ENCODE results near the gene GYPC. TPM values are rescaled to one million over a fixed set of nuclear protein-coding genes. Genes with fewer than 3 reads are reported as not detected.
"Not testable (repeated sequence)": the region's sequence is repeated elsewhere in the genome, so short reads cannot be mapped to it uniquely, and the experiment has no call there.

The GYPC gene
- polyA plus RNA-seq, 1 donor (not counting 4 experiments of a cell fraction or from before 2014, with no cell fraction given): not detected

DNA sequence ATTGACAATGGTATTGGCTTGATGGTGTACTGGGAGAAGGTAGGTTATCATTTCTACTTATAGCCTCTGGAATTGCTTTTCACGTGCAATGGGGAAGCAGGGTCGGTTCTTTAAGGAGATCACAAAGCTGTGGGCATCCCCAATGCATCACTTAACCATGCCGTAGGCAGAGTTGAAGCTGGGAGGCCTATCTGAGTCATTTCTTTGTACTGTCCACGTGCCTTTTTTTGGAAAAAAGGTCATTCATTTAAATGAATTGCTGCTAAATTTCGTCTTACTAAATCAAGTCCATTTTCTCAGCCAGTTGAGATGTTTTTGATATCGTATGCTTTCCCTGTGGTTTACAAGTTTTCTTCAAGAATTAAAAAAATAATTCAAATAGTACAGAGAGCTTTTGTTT lies 17.2 kb upstream of the GYPC start:
- TF ChIP-seq, protein P1, sequence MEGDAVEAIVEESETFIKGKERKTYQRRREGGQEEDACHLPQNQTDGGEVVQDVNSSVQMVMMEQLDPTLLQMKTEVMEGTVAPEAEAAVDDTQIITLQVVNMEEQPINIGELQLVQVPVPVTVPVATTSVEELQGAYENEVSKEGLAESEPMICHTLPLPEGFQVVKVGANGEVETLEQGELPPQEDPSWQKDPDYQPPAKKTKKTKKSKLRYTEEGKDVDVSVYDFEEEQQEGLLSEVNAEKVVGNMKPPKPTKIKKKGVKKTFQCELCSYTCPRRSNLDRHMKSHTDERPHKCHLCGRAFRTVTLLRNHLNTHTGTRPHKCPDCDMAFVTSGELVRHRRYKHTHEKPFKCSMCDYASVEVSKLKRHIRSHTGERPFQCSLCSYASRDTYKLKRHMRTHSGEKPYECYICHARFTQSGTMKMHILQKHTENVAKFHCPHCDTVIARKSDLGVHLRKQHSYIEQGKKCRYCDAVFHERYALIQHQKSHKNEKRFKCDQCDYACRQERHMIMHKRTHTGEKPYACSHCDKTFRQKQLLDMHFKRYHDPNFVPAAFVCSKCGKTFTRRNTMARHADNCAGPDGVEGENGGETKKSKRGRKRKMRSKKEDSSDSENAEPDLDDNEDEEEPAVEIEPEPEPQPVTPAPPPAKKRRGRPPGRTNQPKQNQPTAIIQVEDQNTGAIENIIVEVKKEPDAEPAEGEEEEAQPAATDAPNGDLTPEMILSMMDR (optimal IDR thresholded peaks at IDR 0.05 in 1 of 3, IDR thresholded peaks at IDR 0.05 in 1 of 3, conservative IDR thresholded peaks at IDR 0.05 in 1 of 3; ENCODE audit: extremely low read depth in 1 of 3, insufficient read depth in 2 of 3, low read length in 3 of 3): no peak
- no peak for TF ChIP-seq EZH2 (IDR thresholded peaks at IDR 0.05; ENCODE audit: low read length)
- H3K79me2 ChIP-seq (ENCODE audit: control insufficient read depth, insufficient read depth, low read length): no peaks in the 10 kb centered on the region
- no peak overlapping the region for H3K4me2 ChIP-seq (ENCODE audit: control insufficient read depth, extremely low read depth, insufficient read depth, low read depth, low read length)
- no peaks in the 10 kb centered on the region for H3K9me3 ChIP-seq (ENCODE audit: control insufficient read depth, low read depth, low read length)
- no peaks in the 10 kb centered on the region for H3K27me3 ChIP-seq (ENCODE audit: control insufficient read depth, extremely low read depth, insufficient read depth, low read length)
- no peak overlapping the region for H2AFZ ChIP-seq (ENCODE audit: control insufficient read depth, low read length)
- H3K4me3 ChIP-seq (ENCODE audit: control insufficient read depth in 2 of 3, extremely low read depth in 1 of 3, insufficient read depth in 2 of 3, low read depth in 1 of 3, low read length in 3 of 3): no peak overlapping the region
- H3K9me1 ChIP-seq (ENCODE audit: control insufficient read depth, extremely low read depth, insufficient read depth, low read length): no peaks in the 10 kb centered on the region
- no peak overlapping the region for H3K27ac ChIP-seq (ENCODE audit: control insufficient read depth, insufficient read depth, low read length)
- DNase-seq (ENCODE audit: low read depth, low spot score) (no peak), FAIRE-seq (no peak)
- no peaks in the 10 kb centered on the region for H3K4me1 ChIP-seq (ENCODE audit: control insufficient read depth, extremely low read depth, insufficient read depth, low read length)
- dilution Hi-C loops (cut with MboI; ENCODE audit: extremely low pct_ligation_motif_present, low sequenced_read_pairs): no loop called here
- no peaks in the 10 kb centered on the region for H4K20me1 ChIP-seq (ENCODE audit: control insufficient read depth, extremely low read depth, insufficient read depth, low read length)
- no peak overlapping the region for H3K9ac ChIP-seq (ENCODE audit: control insufficient read depth, extremely low read depth, insufficient read depth, low read length)
- no peaks in the 10 kb centered on the region for H3K36me3 ChIP-seq (ENCODE audit: control insufficient read depth in 2 of 2, extremely low read depth in 1 of 2, insufficient read depth in 2 of 2, low read length in 2 of 2)

DNA sequence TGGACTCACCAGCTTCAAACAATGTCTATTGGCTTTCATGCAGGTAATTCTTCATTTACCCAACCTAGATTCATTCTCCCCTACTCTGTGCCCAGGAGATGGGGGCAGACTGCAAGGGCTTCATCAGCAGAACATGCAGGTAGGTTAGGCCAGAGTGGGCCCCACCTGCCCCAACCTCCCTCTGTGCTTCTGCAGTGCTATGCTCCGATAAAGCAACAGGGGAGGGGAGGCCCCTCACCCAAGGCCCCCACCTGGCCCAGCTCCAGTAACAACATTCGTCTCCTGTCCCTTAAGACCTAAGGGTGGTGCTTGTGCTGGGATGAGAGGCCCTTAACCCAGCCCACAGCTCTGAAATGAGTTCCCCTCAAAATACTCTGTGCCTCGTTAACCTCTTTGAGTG lies 16.7 kb upstream of the GYPC start:
- H3K4me1 ChIP-seq (ENCODE audit: control insufficient read depth, extremely low read depth, insufficient read depth, low read length): no peaks in the 10 kb centered on the region
- no peaks in the 10 kb centered on the region for H3K27me3 ChIP-seq (ENCODE audit: control insufficient read depth, extremely low read depth, insufficient read depth, low read length)
- no peak overlapping the region for H3K4me3 ChIP-seq (ENCODE audit: control insufficient read depth in 2 of 3, extremely low read depth in 1 of 3, insufficient read depth in 2 of 3, low read depth in 1 of 3, low read length in 3 of 3)
- no peaks in the 10 kb centered on the region for H3K9me1 ChIP-seq (ENCODE audit: control insufficient read depth, extremely low read depth, insufficient read depth, low read length)
- H3K36me3 ChIP-seq (ENCODE audit: control insufficient read depth in 2 of 2, extremely low read depth in 1 of 2, insufficient read depth in 2 of 2, low read length in 2 of 2): no peaks in the 10 kb centered on the region
- FAIRE-seq (no peak), DNase-seq (ENCODE audit: low read depth, low spot score) (no peak)
- no peak overlapping the region for H3K4me2 ChIP-seq (ENCODE audit: control insufficient read depth, extremely low read depth, insufficient read depth, low read depth, low read length)
- no peaks in the 10 kb centered on the region for H3K79me2 ChIP-seq (ENCODE audit: control insufficient read depth, insufficient read depth, low read length)
- H2AFZ ChIP-seq (ENCODE audit: control insufficient read depth, low read length): no peak overlapping the region
- dilution Hi-C loops (cut with MboI; ENCODE audit: extremely low pct_ligation_motif_present, low sequenced_read_pairs): no loop called here
- TF ChIP-seq, protein P1 (optimal IDR thresholded peaks at IDR 0.05 in 1 of 3, IDR thresholded peaks at IDR 0.05 in 1 of 3, conservative IDR thresholded peaks at IDR 0.05 in 1 of 3; ENCODE audit: extremely low read depth in 1 of 3, insufficient read depth in 2 of 3, low read length in 3 of 3): no peak
- no peak for TF ChIP-seq EZH2 (IDR thresholded peaks at IDR 0.05; ENCODE audit: low read length)
- H4K20me1 ChIP-seq (ENCODE audit: control insufficient read depth, extremely low read depth, insufficient read depth, low read length): no peaks in the 10 kb centered on the region
- no peak overlapping the region for H3K9ac ChIP-seq (ENCODE audit: control insufficient read depth, extremely low read depth, insufficient read depth, low read length)
- no peak overlapping the region for H3K27ac ChIP-seq (ENCODE audit: control insufficient read depth, insufficient read depth, low read length)
- H3K9me3 ChIP-seq (ENCODE audit: control insufficient read depth, low read depth, low read length): no peaks in the 10 kb centered on the region

DNA sequence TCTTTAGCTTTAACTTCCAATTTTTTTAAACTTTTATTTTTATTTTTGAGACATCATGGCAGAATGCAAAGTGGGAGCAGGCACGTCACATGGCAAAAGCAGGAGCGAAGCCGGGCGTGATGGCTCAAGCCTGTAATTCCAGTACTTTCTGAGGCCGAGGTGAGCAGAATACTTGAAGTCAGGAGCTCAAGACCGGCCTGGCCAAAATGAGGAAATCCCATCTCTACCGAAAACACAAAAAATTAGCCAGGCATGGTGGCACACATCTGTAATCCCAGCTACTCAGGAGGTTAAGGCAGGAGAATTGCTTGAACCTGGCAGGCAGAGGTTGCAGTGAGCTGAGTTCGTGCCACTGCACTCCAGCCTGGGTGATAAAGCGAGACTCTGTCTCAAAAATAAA lies 14.7 kb upstream of the GYPC start:
- H3K36me3 ChIP-seq (ENCODE audit: control insufficient read depth in 2 of 2, extremely low read depth in 1 of 2, insufficient read depth in 2 of 2, low read length in 2 of 2); H4K20me1 ChIP-seq (ENCODE audit: control insufficient read depth, extremely low read depth, insufficient read depth, low read length); H3K79me2 ChIP-seq (ENCODE audit: control insufficient read depth, insufficient read depth, low read length); H2AFZ ChIP-seq (ENCODE audit: control insufficient read depth, low read length); DNase-seq (ENCODE audit: low read depth, low spot score); H3K4me3 ChIP-seq (ENCODE audit: control insufficient read depth in 2 of 3, extremely low read depth in 1 of 3, insufficient read depth in 2 of 3, low read depth in 1 of 3, low read length in 3 of 3); dilution Hi-C loops (cut with MboI; ENCODE audit: extremely low pct_ligation_motif_present, low sequenced_read_pairs); H3K27ac ChIP-seq (ENCODE audit: control insufficient read depth, insufficient read depth, low read length); H3K9ac ChIP-seq (ENCODE audit: control insufficient read depth, extremely low read depth, insufficient read depth, low read length); H3K27me3 ChIP-seq (ENCODE audit: control insufficient read depth, extremely low read depth, insufficient read depth, low read length); H3K9me3 ChIP-seq (ENCODE audit: control insufficient read depth, low read depth, low read length); FAIRE-seq; H3K4me1 ChIP-seq (ENCODE audit: control insufficient read depth, extremely low read depth, insufficient read depth, low read length); H3K9me1 ChIP-seq (ENCODE audit: control insufficient read depth, extremely low read depth, insufficient read depth, low read length); H3K4me2 ChIP-seq (ENCODE audit: control insufficient read depth, extremely low read depth, insufficient read depth, low read depth, low read length): not testable (repeated sequence)

Data from keratinocyte (primary cell).